CD4-positive, alpha-beta T cell (primary cell): ENCODE results near the gene GRB2. TPM values are rescaled to one million over a fixed set of nuclear protein-coding genes. Genes with fewer than 3 reads are reported as not detected.
A peak's percentile ranks its signal among the peaks of the same experiment; 100 is the strongest.

Experiments used
- ATAC-seq: fragments of 200-7000 bp; cut with Tn5 transposase; one replicate; pipeline ENCODE4 v1.10.0; 2022; ENCODE audit warnings: mild to moderate bottlenecking; ENCODE audit not compliant: poor library complexity
- CTCF ChIA-PET: fragments of 350-600 bp; sonication (Branson Sonifier 250); formaldehyde crosslinking; loops from one replicate; lab custom pipeline; 2021; ENCODE audit warnings: antibody characterized with exemption, inconsistent platforms; lab: Charles Lee
- POLR2A ChIA-PET: fragments of 350-600 bp; sonication (Branson Sonifier 250); formaldehyde crosslinking; loops from one replicate; lab custom pipeline; 2021; ENCODE audit warnings: antibody characterized with exemption, inconsistent platforms; lab: Charles Lee
- DNase-seq, 14 experiments: peaks; one replicate each; pipeline ENCODE4 v3.0.0-alpha.2; 2013 to 2020; ENCODE audit warnings: mixed read lengths in 2 of 14
- H3K27ac ChIP-seq, 2 donors: one replicate each; pipeline versions ENCODE4 v1.5.1 to v1.7.0; 2013; ENCODE audit warnings: low read length in 2 of 2, low read depth in 1 of 2, mild to moderate bottlenecking in 1 of 2
- H3K27me3 ChIP-seq, 2 experiments: 1 replicate in 1 of 2; 2 replicates in 1 of 2; pipeline versions ENCODE4 v1.6.1 to v1.7.0; 2013; ENCODE audit warnings: low read length in 2 of 2, control low read depth in 1 of 2, mild to moderate bottlenecking in 1 of 2, moderate library complexity in 1 of 2; ENCODE audit not compliant: insufficient read depth in 2 of 2, control insufficient read depth in 1 of 2
- H3K36me3 ChIP-seq: one replicate; pipeline ENCODE4 v1.6.1; 2013; ENCODE audit warnings: low read length, control low read depth; ENCODE audit not compliant: insufficient read depth
- H3K4me1 ChIP-seq: one replicate; pipeline ENCODE4 v1.6.1; 2013; ENCODE audit warnings: low read length, control low read depth; ENCODE audit not compliant: insufficient read depth
- H3K4me3 ChIP-seq: one replicate; pipeline ENCODE4 v1.5.1; 2013; ENCODE audit warnings: mild to moderate bottlenecking, low read length, moderate library complexity
- H3K9me3 ChIP-seq, 2 experiments: 1 replicate in 1 of 2; 2 replicates in 1 of 2; pipeline versions ENCODE4 v1.6.1 to v1.7.0; 2013; ENCODE audit warnings: low read length in 2 of 2, mild to moderate bottlenecking in 2 of 2, control low read depth in 1 of 2, moderate library complexity in 1 of 2; ENCODE audit not compliant: control insufficient read depth in 1 of 2, insufficient read depth in 1 of 2
- H3K27ac Mint-ChIP-seq: one replicate; pipeline ENCODE4 v1.8.0; 2020; ENCODE audit warnings: mixed read lengths
- H3K27me3 Mint-ChIP-seq: one replicate; pipeline ENCODE4 v1.8.0; 2021; ENCODE audit warnings: mixed read lengths
- H3K36me3 Mint-ChIP-seq: one replicate; pipeline ENCODE4 v1.8.0; 2021; ENCODE audit warnings: low read depth, mixed read lengths
- H3K4me1 Mint-ChIP-seq: one replicate; pipeline ENCODE4 v1.8.0; 2021; ENCODE audit warnings: low read depth, mixed read lengths
- H3K4me3 Mint-ChIP-seq: one replicate; pipeline ENCODE4 v1.8.0; 2020; ENCODE audit warnings: mild to moderate bottlenecking, mixed read lengths
- H3K9me3 Mint-ChIP-seq: one replicate; pipeline ENCODE4 v1.8.0; 2020; ENCODE audit warnings: mixed read lengths
- CTCF ChIP-seq: fragments of 200-600 bp; IDR thresholded peaks from one replicate; pipeline ENCODE4 v1.8.0; 2022; ENCODE audit warnings: antibody characterized with exemption, mild to moderate bottlenecking
- intact Hi-C, 2 experiments: fragments of 100-400 bp; cut with DNase I in 1 of 2; cut with micrococcal nuclease in 1 of 2; formaldehyde crosslinking; loops; one replicate each; pipeline versions ENCODE4 v1.15.1 to v1.9.0; 2023 to 2025; cut with DNase I, micrococcal nuclease
- total RNA-seq, 174 experiments: library from RNA in 2 of 174; stranded (reverse) in 2 of 174; gene quantifications; one replicate each; pipeline ENCODE4 v1.2.3 and lab custom pipeline; 2021 to 2026

The GRB2 gene
- total RNA-seq, 2 experiments from 2014 or later: 88.8 to 92.6 TPM

GRCh38 chr17:75412455-75413317 lies 7.2 kb upstream of the GRB2 start:
- Mint-ChIP-seq H3K36me3 (no peaks in the 10 kb centered on the region), H3K27me3 (no peaks in the 10 kb centered on the region), H3K9me3 (no peaks in the 10 kb centered on the region), H3K27ac (no peak overlapping the region), H3K4me3 (peak overlapping the region; percentile 11), H3K4me1 (peaks cover 16% of the 10 kb centered on the region)
- peak; percentile 94 for ATAC-seq
- DNase-seq: peak; percentile 55 to 89 (median 66)
- ChIA-PET CTCF (interaction anchor here (0.6 to 2.7 kb wide), 33 partner anchors 9 to 299 kb away, joined by 3 to 46 read pairs (median 4); partner anchors contain the start of genes GGA3, MIF4GD, MRPS7 and NUP85), POLR2A (interaction anchor here (0.7 to 2.1 kb wide), 9 partner anchors 19 to 363 kb away, joined by 3 to 12 read pairs (median 6); partner anchors contain the start of genes GGA3, MIF4GD, MRPS7 and SLC25A19)
- H3K36me3 ChIP-seq: no peaks in the 10 kb centered on the region
- H3K9me3 ChIP-seq: no peaks in the 10 kb centered on the region
- peak; percentile 81 for TF ChIP-seq CTCF
- H3K27ac ChIP-seq: no peak overlapping the region
- peak overlapping the region; percentile 11 for H3K4me3 ChIP-seq
- H3K4me1 ChIP-seq: peaks cover 14% of the 10 kb centered on the region
- H3K27me3 ChIP-seq: no peaks in the 10 kb centered on the region
- intact Hi-C loops: loop anchor here (1.0 to 5.0 kb wide), 8 partner anchors 89 to 490 kb away; partner anchors contain the start of genes OTOP2 (in 1 of the 2), SLC25A19 (in 1 of the 2) and USH1G (in 1 of the 2)

GRCh38 chr17:75411328-75412067 lies 6.0 kb upstream of the GRB2 start:
- Histone ChIP-seq H3K9me3 (no peaks in the 10 kb centered on the region), H3K36me3 (no peaks in the 10 kb centered on the region), H3K4me1 (peaks cover 18% of the 10 kb centered on the region), H3K27ac (no peak overlapping the region), H3K4me3 (no peak overlapping the region), H3K27me3 (no peaks in the 10 kb centered on the region)
- Mint-ChIP-seq H3K27ac (no peak overlapping the region), H3K27me3 (no peaks in the 10 kb centered on the region), H3K4me1 (peaks cover 21% of the 10 kb centered on the region), H3K9me3 (no peaks in the 10 kb centered on the region), H3K4me3 (no peak overlapping the region), H3K36me3 (no peaks in the 10 kb centered on the region)
- ChIA-PET CTCF (interaction anchor here (0.7 to 2.7 kb wide), 10 partner anchors 17 to 297 kb away, joined by 3 to 46 read pairs (median 6); partner anchors contain the start of genes GGA3, MRPS7 and SLC25A19), POLR2A (interaction anchor here (1.0 to 2.1 kb wide), 5 partner anchors 18 to 297 kb away, joined by 3 to 12 read pairs (median 7); partner anchors contain the start of gene SLC25A19)
- TF ChIP-seq CTCF: no peak
- ATAC-seq: no peak
- intact Hi-C loops: loop anchor here (1.0 to 5.0 kb wide), 8 partner anchors 88 to 489 kb away; partner anchors contain the start of genes OTOP2 (in 1 of the 2), SLC25A19 (in 1 of the 2) and USH1G (in 1 of the 2)
- no peak for DNase-seq

GRCh38 chr17:75410141-75410540 lies 4.7 kb upstream of the GRB2 start:
- no peak overlapping the region for H3K4me3 Mint-ChIP-seq
- CTCF ChIA-PET: interaction anchor here (0.8 to 2.6 kb wide), 2 partner anchors 87 to 261 kb away, joined by 3 to 7 read pairs; no protein-coding TSS in a partner anchor
- intact Hi-C loops: loop anchor here in 1 of 2 experiments (5.0 kb wide), 2 partner anchors 353 to 488 kb away; partner anchors contain the start of genes OTOP2 and USH1G

More at GRCh38 chr17:75410141-75410540, 4.7 kb upstream of the GRB2 start:
- H3K27me3 ChIP-seq: no peaks in the 10 kb centered on the region
- ATAC-seq (no peak), DNase-seq (no peak)
- no peak overlapping the region for H3K27ac ChIP-seq
- H3K36me3 ChIP-seq: no peaks in the 10 kb centered on the region
- H3K27ac Mint-ChIP-seq: no peak overlapping the region
- POLR2A ChIA-PET: no interaction called here
- no peak overlapping the region for H3K4me3 ChIP-seq
- no peaks in the 10 kb centered on the region for H3K9me3 Mint-ChIP-seq
- no peak for TF ChIP-seq CTCF
- H3K4me1 ChIP-seq: peaks cover 26% of the 10 kb centered on the region
- H3K27me3 Mint-ChIP-seq: no peaks in the 10 kb centered on the region
- H3K9me3 ChIP-seq: no peaks in the 10 kb centered on the region
- peaks cover 5% of the 10 kb centered on the region for H3K36me3 Mint-ChIP-seq
- peaks cover 30% of the 10 kb centered on the region for H3K4me1 Mint-ChIP-seq
